ENCODE results near the gene PCNX1.

DNA sequence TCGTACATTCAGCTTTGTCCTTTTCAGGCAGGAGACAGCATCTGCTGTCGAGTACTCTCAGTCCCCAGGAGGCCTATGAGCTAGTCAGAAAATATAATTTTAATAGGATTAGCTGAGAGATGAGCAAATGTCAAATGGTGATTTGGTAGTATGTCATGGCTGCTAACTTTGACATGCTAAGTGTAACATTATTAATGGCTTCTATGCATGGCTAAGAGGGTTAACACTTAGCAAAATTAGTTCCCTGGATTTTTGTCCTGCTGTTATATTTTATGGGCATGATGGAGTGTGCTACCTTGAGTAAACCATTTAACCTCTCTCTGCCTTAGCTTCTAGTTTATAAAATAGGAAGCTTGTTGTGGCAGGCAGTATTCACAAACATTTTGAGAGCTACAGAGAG is 2.9 kb upstream of the PCNX1 start:
- TF ChIP-seq, protein P1, sequence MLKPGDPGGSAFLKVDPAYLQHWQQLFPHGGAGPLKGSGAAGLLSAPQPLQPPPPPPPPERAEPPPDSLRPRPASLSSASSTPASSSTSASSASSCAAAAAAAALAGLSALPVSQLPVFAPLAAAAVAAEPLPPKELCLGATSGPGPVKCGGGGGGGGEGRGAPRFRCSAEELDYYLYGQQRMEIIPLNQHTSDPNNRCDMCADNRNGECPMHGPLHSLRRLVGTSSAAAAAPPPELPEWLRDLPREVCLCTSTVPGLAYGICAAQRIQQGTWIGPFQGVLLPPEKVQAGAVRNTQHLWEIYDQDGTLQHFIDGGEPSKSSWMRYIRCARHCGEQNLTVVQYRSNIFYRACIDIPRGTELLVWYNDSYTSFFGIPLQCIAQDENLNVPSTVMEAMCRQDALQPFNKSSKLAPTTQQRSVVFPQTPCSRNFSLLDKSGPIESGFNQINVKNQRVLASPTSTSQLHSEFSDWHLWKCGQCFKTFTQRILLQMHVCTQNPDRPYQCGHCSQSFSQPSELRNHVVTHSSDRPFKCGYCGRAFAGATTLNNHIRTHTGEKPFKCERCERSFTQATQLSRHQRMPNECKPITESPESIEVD (tag by site-specific recombination; IDR thresholded peaks at IDR 0.05), result peak; percentile 73
- TF ChIP-seq ZEB2 (tag by site-specific recombination; IDR thresholded peaks at IDR 0.05), result no peak
- no peak for TF ChIP-seq CTCF (tag by site-specific recombination; IDR thresholded peaks at IDR 0.05)
- TF ChIP-seq ATF2 (tag by site-specific recombination; IDR thresholded peaks at IDR 0.05; ENCODE audit: low read depth), result no peak
- TF ChIP-seq, protein P2, sequence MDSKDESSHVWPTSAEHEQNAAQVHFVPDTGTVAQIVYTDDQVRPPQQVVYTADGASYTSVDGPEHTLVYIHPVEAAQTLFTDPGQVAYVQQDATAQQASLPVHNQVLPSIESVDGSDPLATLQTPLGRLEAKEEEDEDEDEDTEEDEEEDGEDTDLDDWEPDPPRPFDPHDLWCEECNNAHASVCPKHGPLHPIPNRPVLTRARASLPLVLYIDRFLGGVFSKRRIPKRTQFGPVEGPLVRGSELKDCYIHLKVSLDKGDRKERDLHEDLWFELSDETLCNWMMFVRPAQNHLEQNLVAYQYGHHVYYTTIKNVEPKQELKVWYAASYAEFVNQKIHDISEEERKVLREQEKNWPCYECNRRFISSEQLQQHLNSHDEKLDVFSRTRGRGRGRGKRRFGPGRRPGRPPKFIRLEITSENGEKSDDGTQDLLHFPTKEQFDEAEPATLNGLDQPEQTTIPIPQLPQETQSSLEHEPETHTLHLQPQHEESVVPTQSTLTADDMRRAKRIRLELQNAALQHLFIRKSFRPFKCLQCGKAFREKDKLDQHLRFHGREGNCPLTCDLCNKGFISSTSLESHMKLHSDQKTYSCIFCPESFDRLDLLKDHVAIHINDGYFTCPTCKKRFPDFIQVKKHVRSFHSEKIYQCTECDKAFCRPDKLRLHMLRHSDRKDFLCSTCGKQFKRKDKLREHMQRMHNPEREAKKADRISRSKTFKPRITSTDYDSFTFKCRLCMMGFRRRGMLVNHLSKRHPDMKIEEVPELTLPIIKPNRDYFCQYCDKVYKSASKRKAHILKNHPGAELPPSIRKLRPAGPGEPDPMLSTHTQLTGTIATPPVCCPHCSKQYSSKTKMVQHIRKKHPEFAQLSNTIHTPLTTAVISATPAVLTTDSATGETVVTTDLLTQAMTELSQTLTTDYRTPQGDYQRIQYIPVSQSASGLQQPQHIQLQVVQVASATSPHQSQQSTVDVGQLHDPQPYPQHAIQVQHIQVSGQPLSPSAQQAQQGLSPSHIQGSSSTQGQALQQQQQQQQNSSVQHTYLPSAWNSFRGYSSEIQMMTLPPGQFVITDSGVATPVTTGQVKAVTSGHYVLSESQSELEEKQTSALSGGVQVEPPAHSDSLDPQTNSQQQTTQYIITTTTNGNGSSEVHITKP (tag by site-specific recombination; IDR thresholded peaks at IDR 0.05), result no peak
- no peak for TF ChIP-seq ZNF274 (IDR thresholded peaks at IDR 0.05; ENCODE audit: low read length)
- no peak for TF ChIP-seq ZNF274 (tag by site-specific recombination; IDR thresholded peaks at IDR 0.05; ENCODE audit: borderline replicate concordance)
- TF ChIP-seq, protein P3, sequence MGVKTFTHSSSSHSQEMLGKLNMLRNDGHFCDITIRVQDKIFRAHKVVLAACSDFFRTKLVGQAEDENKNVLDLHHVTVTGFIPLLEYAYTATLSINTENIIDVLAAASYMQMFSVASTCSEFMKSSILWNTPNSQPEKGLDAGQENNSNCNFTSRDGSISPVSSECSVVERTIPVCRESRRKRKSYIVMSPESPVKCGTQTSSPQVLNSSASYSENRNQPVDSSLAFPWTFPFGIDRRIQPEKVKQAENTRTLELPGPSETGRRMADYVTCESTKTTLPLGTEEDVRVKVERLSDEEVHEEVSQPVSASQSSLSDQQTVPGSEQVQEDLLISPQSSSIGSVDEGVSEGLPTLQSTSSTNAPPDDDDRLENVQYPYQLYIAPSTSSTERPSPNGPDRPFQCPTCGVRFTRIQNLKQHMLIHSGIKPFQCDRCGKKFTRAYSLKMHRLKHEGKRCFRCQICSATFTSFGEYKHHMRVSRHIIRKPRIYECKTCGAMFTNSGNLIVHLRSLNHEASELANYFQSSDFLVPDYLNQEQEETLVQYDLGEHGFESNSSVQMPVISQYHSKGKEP (tag by site-specific recombination; IDR thresholded peaks at IDR 0.05), result peak; percentile 44; the same call in 1 of the 2 replicates
- no peak for TF ChIP-seq ZNF24 (tag by site-specific recombination; IDR thresholded peaks at IDR 0.05)
- TF ChIP-seq ZNF501 (tag by site-specific recombination; IDR thresholded peaks at IDR 0.05), result no peak
- TF ChIP-seq ELK4 (IDR thresholded peaks at IDR 0.05; ENCODE audit: borderline replicate concordance, low read depth, low read length), result no peak
- TF ChIP-seq, protein P4, sequence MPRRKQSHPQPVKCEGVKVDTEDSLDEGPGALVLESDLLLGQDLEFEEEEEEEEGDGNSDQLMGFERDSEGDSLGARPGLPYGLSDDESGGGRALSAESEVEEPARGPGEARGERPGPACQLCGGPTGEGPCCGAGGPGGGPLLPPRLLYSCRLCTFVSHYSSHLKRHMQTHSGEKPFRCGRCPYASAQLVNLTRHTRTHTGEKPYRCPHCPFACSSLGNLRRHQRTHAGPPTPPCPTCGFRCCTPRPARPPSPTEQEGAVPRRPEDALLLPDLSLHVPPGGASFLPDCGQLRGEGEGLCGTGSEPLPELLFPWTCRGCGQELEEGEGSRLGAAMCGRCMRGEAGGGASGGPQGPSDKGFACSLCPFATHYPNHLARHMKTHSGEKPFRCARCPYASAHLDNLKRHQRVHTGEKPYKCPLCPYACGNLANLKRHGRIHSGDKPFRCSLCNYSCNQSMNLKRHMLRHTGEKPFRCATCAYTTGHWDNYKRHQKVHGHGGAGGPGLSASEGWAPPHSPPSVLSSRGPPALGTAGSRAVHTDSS (tag by site-specific recombination; IDR thresholded peaks at IDR 0.05), result no peak
- TF ChIP-seq SCRT1 (tag by site-specific recombination; IDR thresholded peaks at IDR 0.05; ENCODE audit: borderline replicate concordance), result no peak
- TF ChIP-seq REPIN1 (tag by site-specific recombination; IDR thresholded peaks at IDR 0.05; ENCODE audit: low read depth), result no peak

All from HEK293 (cell line).